OCI-LY1 (cell line): ENCODE data around the gene TMPRSS11E.

ENCODE experiments used
- H2AFZ ChIP-seq: fragments of 200-600 bp; sonication (generic), shearing (Covaris generic); 2 replicates; pipeline ENCODE4 v1.6.0; 2014; ENCODE audit warnings: antibody characterized with exemption, mild to moderate bottlenecking, low read length
- H3F3A ChIP-seq: fragments of 200-600 bp; sonication (generic), shearing (Covaris generic); 2 replicates; pipeline ENCODE4 v1.6.0; 2014; ENCODE audit warnings: mild to moderate bottlenecking, antibody characterized with exemption, low read length, moderate library complexity; ENCODE audit not compliant: insufficient read depth
- H3K27ac ChIP-seq: fragments of 200-600 bp; sonication (generic); 2 replicates; pipeline ENCODE4 v1.5.1; 2014; ENCODE audit warnings: low read length, mixed run types, mild to moderate bottlenecking, low read depth; ENCODE audit not compliant: poor library complexity, severe bottlenecking
- H3K27me3 ChIP-seq: fragments of 200-600 bp; sonication (generic); 2 replicates; pipeline ENCODE4 v1.6.0; 2014; ENCODE audit warnings: antibody characterized with exemption, mild to moderate bottlenecking, low read length, moderate library complexity; ENCODE audit not compliant: insufficient read depth
- H3K36me3 ChIP-seq: fragments of 200-600 bp; sonication (generic); 2 replicates; pipeline ENCODE4 v1.6.1; 2014; ENCODE audit warnings: mild to moderate bottlenecking, antibody characterized with exemption, low read length, moderate library complexity, mixed read lengths; ENCODE audit not compliant: insufficient read depth
- H3K4me1 ChIP-seq: fragments of 200-600 bp; sonication (generic); 2 replicates; pipeline ENCODE4 v1.5.1; 2014; ENCODE audit warnings: mild to moderate bottlenecking, low read length, moderate library complexity; ENCODE audit not compliant: insufficient read depth, severe bottlenecking
- H3K4me2 ChIP-seq: fragments of 200-600 bp; sonication (generic), shearing (Covaris generic); 2 replicates; pipeline ENCODE4 v1.6.1; 2014; ENCODE audit warnings: low read length
- H3K4me3 ChIP-seq: fragments of 200-600 bp; sonication (generic); 2 replicates; pipeline ENCODE4 v1.5.1; 2014; ENCODE audit warnings: low read length, low read depth, mild to moderate bottlenecking, mixed read lengths; ENCODE audit not compliant: poor library complexity, severe bottlenecking
- H3K79me2 ChIP-seq: fragments of 200-600 bp; shearing (Covaris generic); 2 replicates; pipeline ENCODE4 v1.6.1; 2016; ENCODE audit warnings: mixed run types, low read length, mixed read lengths; ENCODE audit not compliant: insufficient read depth
- H3K9ac ChIP-seq: fragments of 200-600 bp; sonication (generic), shearing (Covaris generic); 2 replicates; pipeline ENCODE4 v1.6.1; 2014; ENCODE audit warnings: mild to moderate bottlenecking, low read length, mixed read lengths
- H3K9me2 ChIP-seq: fragments of 200-600 bp; sonication (generic), shearing (Covaris generic); 2 replicates; pipeline ENCODE4 v1.6.1; 2014; ENCODE audit warnings: low read depth, mild to moderate bottlenecking, low read length, mixed read lengths
- H3K9me3 ChIP-seq: fragments of 200-600 bp; shearing (Covaris generic); 2 replicates; pipeline ENCODE4 v1.6.1; 2014; ENCODE audit warnings: low read length, mixed read lengths
- H4K20me1 ChIP-seq: fragments of 200-600 bp; sonication (generic), shearing (Covaris generic); 2 replicates; pipeline ENCODE4 v1.6.0; 2016; ENCODE audit warnings: mild to moderate bottlenecking, low read length; ENCODE audit not compliant: insufficient read depth
- EZH2 ChIP-seq: fragments of 200-600 bp; sonication (generic), shearing (Covaris generic); IDR thresholded peaks from 2 replicates; pipeline ENCODE4 v1.8.0; 2017; ENCODE audit warnings: borderline replicate concordance, mixed run types, mild to moderate bottlenecking, antibody characterized with exemption, low read length, moderate library complexity, mixed read lengths
- TF ChIP-seq, protein P1 (sequence below): fragments of 200-600 bp; sonication (generic), shearing (Covaris generic); IDR thresholded peaks from 2 replicates; pipeline ENCODE4 v1.5.1; 2017; ENCODE audit warnings: mild to moderate bottlenecking, antibody characterized with exemption, low read length, moderate library complexity, mixed read lengths

TMPRSS11E gene, protein sequence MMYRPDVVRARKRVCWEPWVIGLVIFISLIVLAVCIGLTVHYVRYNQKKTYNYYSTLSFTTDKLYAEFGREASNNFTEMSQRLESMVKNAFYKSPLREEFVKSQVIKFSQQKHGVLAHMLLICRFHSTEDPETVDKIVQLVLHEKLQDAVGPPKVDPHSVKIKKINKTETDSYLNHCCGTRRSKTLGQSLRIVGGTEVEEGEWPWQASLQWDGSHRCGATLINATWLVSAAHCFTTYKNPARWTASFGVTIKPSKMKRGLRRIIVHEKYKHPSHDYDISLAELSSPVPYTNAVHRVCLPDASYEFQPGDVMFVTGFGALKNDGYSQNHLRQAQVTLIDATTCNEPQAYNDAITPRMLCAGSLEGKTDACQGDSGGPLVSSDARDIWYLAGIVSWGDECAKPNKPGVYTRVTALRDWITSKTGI

DNA sequence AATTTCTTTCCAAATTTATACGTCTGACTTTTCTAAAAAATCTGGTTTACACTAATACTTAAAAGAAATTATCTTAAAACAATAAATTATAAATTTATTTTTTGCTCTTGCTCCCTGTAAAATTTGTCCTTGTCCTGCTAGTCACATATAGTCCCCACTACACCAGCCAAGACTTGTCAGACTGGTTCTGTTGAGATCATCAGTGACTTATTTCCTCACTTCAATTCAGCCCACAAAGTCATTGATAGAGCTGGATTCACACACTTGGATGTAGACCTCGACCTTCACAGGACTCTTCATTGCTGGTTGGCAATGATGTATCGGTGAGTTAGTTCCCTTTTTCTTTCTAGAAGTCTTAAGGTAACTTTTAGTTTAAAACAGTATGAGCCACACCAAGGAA lies at the start of gene TMPRSS11E:
Gene TMPRSS11E, plus strand, starts transcription at position 263 of the 400 bp plus-strand sequence. Its CDS starts 50 bp downstream, at position 313.
- Histone ChIP-seq H3K27ac (no peak within 1 kb of the TSS), H4K20me1 (no peaks in the 10 kb centered on the region), H3K36me3 (no peaks in the 10 kb centered on the region), H2AFZ (no peak within 1 kb of the TSS), H3K4me1 (no peaks in the 10 kb centered on the region), H3K4me3 (no peak within 1 kb of the TSS), H3F3A (no peaks in the 10 kb centered on the region), H3K9me3 (no peaks in the 10 kb centered on the region), H3K27me3 (no peaks in the 10 kb centered on the region), H3K79me2 (no peaks in the 10 kb centered on the region), H3K9ac (no peak within 1 kb of the TSS), H3K9me2 (no peaks in the 10 kb centered on the region), H3K4me2 (no peak within 1 kb of the TSS)
- TF ChIP-seq, protein P1, sequence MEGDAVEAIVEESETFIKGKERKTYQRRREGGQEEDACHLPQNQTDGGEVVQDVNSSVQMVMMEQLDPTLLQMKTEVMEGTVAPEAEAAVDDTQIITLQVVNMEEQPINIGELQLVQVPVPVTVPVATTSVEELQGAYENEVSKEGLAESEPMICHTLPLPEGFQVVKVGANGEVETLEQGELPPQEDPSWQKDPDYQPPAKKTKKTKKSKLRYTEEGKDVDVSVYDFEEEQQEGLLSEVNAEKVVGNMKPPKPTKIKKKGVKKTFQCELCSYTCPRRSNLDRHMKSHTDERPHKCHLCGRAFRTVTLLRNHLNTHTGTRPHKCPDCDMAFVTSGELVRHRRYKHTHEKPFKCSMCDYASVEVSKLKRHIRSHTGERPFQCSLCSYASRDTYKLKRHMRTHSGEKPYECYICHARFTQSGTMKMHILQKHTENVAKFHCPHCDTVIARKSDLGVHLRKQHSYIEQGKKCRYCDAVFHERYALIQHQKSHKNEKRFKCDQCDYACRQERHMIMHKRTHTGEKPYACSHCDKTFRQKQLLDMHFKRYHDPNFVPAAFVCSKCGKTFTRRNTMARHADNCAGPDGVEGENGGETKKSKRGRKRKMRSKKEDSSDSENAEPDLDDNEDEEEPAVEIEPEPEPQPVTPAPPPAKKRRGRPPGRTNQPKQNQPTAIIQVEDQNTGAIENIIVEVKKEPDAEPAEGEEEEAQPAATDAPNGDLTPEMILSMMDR: no peak
- TF ChIP-seq EZH2: no peak

DNA sequence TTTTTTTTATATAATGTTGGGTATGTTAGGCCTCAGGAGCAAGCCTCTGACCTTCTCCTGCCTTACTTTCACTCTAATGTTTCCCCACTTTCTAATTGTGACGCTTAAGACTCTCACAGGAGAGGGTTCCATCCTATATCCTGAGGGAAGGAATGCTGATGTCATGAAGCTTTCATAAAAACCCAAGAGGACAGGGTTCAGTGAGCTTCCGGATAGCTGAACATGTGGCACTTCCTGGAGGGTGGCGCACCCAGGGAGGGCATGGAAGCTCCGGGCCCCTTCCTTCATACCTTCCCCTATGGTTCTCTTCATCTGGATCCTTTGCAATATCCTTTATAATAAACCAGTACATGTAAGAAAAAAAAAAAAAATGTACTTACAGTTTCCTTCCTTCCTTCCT lies 48.0 kb upstream of the TMPRSS11E start:
- no peaks in the 10 kb centered on the region for H3K79me2 ChIP-seq
- no peaks in the 10 kb centered on the region for H3F3A ChIP-seq
- no peaks in the 10 kb centered on the region for H3K9me3 ChIP-seq
- no peak overlapping the region for H3K4me3 ChIP-seq
- no peak overlapping the region for H3K27ac ChIP-seq
- no peaks in the 10 kb centered on the region for H3K4me1 ChIP-seq
- no peaks in the 10 kb centered on the region for H3K9me2 ChIP-seq
- H3K4me2 ChIP-seq: no peak overlapping the region
- H3K9ac ChIP-seq: no peak overlapping the region
- H2AFZ ChIP-seq: no peak overlapping the region
- no peaks in the 10 kb centered on the region for H3K27me3 ChIP-seq
- no peaks in the 10 kb centered on the region for H4K20me1 ChIP-seq
- no peaks in the 10 kb centered on the region for H3K36me3 ChIP-seq
- TF ChIP-seq EZH2: no peak
- TF ChIP-seq, protein P1: no peak

DNA sequence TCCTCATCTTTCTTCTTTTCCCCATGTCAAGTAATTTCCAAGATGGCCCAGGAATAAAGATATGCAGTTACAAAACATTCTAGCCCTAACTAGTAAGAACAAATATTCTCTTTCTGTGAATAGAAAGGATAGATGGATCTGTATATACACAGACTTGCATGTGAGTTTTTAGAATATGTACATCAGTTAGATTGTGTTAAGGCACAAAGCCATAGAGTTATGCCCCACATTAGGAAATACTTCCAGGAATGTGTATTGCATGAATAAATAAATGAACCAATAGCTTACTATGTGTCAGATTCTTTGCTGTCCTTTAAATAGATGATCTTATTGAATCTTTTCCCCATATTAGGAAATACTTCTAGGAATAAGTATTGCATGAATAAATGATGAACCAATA lies 46.0 kb upstream of the TMPRSS11E start:
- no peaks in the 10 kb centered on the region for H3K4me1 ChIP-seq
- H3K4me3 ChIP-seq: no peak overlapping the region
- no peaks in the 10 kb centered on the region for H4K20me1 ChIP-seq
- H3K27ac ChIP-seq: no peak overlapping the region
- no peaks in the 10 kb centered on the region for H3K9me2 ChIP-seq
- no peak overlapping the region for H2AFZ ChIP-seq
- H3K36me3 ChIP-seq: no peaks in the 10 kb centered on the region
- no peaks in the 10 kb centered on the region for H3K27me3 ChIP-seq
- no peaks in the 10 kb centered on the region for H3K79me2 ChIP-seq
- H3K9ac ChIP-seq: no peak overlapping the region
- H3K9me3 ChIP-seq: no peaks in the 10 kb centered on the region
- H3F3A ChIP-seq: no peaks in the 10 kb centered on the region
- H3K4me2 ChIP-seq: no peak overlapping the region
- TF ChIP-seq, protein P1: no peak
- TF ChIP-seq EZH2: no peak
